GM19324 (cell line): ENCODE results near the gene CD302.
"Not testable (repeated sequence)": the region's sequence is repeated elsewhere in the genome, so short reads cannot be mapped to it uniquely, and the experiment has no call there.

Experiments used
- ATAC-seq: cut with Tn5 transposase; IDR thresholded peaks from one replicate; pipeline ENCODE4 v1.9.1; 2021; ENCODE audit warnings: mild to moderate bottlenecking, moderate library complexity; ENCODE audit not compliant: unreplicated experiment, low FRiP score

The CD302 gene

DNA sequence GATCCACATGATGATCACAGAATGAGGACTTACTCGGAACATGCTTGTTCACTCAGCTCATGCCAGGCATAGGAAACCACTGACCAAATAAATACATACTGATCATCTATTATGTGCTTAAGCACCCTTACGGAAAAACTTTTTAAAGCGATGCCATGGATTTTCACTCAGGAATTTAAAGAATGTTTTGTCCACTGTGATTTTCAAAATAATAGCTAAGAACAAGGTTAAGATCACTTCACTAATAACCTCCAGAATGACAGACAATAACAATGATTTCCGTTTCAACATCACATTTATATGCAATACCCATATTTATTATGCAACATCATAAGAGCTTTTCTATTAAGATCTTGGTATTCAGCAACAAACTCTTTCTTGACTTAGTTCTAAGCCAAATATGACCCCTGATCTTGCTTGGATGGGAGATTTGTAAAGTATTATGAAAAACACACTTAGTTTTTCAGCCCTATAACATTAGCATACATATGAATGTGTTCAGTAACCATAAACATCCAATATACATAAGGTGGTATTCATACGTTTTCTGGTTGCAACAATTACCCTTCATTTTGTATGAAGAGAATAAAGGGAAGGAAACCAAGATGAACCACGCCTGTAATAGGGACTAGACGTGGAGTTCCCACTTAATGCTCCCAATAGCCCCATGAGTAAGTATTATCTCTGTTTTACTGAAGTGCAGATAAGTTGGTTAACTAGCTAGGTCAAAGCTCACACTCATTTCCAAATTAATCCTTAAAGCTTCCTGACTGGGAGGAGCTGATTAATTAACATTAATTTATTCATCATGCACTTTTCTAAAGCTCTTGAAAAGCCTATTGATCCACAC lies 1.9 kb downstream of the CD302 start:
- no peak for ATAC-seq

DNA sequence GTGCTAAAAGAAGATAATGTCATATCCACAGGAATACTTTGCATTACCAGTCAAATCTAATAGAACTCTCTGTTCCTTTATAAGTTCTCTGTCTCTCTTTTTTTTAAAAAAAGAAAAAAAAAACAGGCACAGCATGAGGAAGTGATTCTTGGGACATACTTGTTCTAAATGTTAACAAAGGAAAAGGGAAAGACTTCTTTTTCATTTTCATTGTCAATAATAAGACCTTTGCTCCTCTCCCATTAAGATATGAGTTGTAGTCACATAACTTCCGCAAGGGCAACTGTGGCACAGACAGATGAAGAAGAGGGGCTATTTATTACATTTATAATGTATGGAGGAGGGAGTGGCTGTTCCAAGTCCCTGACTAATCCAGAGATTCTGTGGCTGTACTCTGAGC lies 4.7 kb downstream of the CD302 start:
- no peak for ATAC-seq

DNA sequence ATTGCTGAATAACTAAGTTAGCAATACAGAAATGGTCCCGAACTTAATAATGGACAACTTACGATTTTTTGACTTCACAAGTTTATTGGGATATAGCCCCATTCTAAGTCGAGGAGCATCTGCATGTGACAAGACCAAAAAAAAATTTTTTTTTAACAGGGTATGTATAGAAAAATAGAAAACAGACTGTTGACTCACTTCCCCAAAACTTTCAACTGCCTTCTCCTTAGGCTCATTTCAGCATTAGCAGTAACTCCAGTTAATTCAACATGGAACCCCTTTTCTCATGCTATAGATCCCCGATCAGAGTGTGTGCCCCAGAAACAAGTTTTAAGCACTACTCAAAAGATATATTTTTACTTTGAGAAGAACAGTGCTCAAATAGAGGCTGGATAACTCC lies 5.4 kb downstream of the CD302 start:
- ATAC-seq = no peak

DNA sequence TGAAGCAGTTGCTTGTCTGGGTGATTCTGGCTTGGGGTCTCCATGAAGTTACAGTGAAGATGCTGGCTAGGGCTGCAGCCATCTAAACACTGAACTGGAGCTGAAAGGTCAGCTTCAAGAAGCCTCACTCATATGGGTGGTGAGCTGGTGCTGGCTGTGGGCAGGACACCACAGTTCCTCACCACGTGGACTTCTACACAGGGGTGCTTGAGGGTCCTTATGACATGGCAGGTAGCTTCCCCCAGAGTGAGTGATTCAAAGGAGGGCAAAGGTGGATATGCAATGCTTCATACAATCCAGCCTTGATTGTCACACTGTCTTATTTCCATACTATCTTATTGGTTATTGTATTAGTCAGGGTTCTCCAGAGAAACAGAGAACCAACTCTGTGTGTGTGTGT lies 6.0 kb downstream of the CD302 start:
- no peak for ATAC-seq

DNA sequence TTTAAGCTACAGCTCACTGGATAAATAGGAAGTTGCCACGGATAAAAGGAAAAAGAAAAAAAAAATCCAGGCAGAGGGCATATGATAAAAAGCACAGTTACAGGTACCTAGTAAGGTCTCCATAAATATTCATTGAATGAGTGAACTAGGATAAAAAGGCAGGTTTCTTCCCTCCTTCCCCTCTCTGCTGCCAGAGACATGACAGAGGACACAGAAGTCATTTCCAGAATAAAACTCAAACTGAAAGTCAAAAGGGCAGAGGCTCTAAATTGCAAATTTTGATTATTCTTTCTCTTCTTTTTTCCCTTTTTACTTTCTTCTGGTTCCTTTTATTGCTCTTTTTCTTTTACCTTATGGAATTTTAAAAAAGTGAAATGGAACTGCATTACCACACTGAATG lies 7.7 kb downstream of the CD302 start:
- ATAC-seq = no peak

DNA sequence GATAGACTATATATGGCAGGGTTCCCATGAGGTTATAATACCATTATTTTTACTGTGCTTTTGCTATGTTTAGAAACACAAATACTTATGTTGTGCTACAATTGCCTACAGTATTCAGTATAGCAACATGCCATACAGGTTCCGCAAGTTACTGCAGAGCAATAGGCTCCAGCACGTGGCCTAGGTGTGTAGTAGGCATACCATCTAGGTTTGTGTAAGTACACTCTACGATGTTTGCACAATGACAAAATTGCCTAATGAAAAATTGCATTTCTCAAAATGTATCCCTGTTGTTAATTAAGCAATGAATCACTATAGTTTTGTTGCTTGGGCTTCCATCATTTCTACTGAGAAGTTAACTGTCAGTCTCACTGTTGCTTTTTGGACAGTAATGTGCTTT lies 9.8 kb downstream of the CD302 start:
- no peak for ATAC-seq

DNA sequence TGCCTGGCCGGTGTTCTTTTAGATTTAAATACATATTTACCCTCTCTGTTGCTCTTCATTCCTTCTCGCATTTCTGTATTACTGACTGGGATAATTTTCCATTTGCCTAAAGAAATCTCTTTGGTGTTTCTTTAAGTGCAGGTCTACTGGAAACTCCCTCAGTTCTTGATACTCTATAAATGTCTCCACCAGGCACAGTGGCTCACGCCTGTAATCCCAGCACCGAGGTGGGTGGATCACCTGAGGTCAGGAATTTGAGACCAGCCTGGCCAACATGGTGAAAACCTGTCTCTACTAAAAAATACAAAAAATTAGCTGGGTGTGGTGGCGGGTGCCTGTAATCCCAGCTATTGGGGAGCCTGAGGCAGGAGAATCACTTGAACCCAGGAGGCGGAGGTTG lies 10.4 kb downstream of the CD302 start:
- ATAC-seq = not testable (repeated sequence)

DNA sequence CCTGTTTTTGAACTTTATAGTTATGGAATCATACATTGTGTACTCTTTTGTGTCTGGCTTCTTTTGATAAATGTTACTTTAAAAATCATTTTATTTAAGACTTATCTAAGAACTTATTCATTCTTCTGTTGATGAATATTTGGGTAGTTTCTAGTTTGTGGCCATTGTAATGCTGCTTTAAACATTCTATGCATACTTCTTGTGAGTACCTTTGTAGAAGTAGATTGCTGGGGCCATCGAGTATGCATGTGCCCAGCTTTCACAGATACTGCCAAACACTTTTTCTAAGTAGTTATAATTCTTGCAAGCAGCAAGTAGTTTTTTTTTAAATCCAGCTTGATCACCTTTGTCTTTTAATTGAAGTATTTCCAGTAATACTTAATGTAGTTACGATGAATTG lies 11.1 kb downstream of the CD302 start:
- ATAC-seq = no peak

DNA sequence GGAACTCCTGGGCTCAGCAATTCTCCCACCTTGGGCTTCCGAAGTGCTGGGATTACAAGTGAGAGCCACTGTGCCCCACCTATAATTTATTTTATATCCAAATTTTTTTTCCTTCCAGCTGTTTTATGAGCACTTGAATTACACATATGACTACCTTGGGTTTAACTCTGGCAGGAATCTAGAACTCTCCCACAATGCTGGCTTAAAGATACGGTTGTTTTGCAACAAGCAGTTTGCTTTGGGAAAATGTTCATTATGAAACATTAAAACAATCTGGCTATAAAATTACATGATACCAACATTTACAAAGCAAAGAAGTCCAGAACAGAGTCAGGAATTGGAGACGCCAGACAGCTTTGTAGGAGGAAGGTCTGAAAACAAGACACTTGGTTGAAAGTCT lies 12.8 kb downstream of the CD302 start:
- no peak for ATAC-seq

DNA sequence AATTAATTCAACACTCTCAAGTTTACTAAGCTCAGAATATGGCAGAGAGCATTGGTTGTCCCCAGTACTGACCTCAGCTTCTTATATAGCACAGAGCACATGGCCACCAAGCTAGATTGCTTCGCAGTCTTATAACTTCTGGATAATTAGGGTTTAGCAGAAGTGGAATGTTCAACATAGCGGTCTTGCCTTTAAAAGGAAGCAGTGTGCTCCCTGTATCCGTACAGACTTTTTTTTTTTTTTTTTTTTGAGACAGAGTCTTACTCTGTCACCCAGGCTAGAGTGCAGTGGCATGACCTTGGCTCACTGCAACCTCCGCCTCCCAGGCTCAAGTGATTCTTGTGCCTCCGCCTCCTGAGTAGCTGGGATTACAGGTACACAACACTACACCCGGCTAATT lies 13.3 kb downstream of the CD302 start:
- not testable (repeated sequence) for ATAC-seq

DNA sequence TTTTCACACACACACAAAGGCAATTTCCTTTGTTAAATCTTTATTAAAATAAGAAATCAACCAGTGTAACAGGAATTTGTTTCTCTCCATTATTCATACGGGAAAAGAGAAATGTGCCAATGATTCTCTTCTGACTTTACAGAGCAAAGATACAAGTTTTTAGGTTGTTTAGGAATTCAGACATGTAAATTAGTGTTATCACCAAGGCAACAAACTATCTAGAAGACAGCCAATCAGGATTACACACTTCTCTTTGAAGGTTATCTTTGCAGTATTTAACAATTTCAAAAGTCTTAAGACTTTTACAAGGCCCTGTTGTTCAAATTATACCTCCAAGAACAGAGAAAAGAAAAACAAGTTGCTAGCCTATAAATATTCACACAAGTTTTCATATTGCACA lies 14.5 kb downstream of the CD302 start:
- ATAC-seq = no peak

DNA sequence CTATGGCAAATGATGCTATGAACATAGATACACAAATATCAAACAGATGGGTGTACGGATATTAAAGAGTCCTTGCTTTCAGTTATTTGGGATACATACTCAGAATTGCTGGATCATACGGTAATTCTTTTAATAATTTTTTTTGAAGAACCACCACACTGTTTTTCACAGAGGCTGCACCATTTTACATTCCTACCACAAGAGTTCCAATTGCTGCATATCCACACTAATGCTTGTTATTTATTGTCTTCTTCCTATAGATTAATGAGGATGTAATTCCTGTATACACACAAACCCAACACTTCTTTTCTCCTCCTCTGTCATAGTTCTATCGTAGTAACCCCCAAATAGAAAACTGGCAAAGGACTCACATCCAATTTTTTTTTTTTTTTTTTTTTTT lies 21.7 kb downstream of the CD302 start:
- no peak for ATAC-seq

DNA sequence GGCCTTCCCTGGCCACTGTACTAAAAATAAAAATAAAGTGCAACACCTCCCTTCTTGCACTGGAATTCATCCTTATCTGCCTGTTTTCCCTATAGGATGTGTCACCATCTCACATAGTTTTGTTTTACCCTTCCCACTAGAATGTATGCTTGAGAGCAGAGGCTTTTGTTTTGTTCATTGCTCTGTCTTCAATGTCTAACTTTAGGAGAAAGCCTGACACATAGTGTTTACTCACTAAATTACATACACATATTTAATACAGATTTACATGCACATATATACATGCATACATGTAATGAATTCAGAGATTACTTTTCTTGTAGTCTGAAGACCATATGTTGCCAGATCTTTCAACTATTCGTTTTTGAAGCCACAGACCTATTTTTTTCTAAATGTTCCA lies 23.0 kb downstream of the CD302 start:
- ATAC-seq = no peak

DNA sequence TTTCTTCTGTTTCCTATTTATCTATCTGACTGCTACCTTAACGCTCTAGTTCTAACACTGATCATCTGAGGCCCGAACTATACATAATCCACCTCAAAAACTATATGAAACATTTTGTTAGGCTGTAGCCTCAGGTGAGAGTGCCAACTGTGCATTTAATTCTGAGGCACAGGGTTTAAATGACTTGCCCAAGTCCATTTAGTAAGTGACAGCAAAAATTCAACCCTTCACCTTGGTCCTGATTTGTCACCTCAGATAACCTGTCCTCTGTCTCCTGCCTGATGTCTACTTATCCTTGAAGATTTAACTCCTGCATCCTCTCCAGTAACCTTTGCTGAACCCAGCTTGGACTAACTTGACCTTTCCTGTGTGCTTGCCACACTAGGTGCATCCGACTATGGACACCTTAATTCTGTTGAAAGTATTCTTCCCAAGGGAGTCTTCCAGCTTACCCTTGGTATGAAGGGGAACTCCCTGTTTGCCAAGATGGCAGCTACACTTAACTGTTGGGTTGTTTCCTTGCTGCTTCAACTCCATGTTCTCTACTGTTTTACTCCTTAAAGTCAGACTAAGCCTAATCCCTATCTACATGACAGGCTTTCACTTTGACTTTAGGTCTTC lies 23.5 kb downstream of the CD302 start:
- ATAC-seq = no peak

DNA sequence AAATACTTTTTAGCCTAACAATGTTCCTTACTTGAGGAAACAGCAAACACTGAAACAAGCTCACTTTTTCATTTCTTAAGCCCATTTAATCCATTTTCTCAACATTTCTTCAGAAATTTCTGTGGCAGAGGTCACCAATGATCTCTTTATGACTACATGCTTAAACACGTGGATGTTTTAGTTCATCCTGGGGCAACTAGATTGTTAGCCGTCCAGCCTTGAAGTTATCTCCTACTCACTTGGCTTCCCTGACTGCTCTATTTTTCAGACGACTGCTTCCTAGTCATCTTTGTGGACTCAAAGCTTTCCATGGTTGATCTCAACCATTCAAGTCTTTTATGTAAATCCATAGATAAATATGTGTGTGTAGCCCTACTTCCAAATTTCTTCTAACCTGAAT lies 24.1 kb downstream of the CD302 start:
- ATAC-seq = no peak

DNA sequence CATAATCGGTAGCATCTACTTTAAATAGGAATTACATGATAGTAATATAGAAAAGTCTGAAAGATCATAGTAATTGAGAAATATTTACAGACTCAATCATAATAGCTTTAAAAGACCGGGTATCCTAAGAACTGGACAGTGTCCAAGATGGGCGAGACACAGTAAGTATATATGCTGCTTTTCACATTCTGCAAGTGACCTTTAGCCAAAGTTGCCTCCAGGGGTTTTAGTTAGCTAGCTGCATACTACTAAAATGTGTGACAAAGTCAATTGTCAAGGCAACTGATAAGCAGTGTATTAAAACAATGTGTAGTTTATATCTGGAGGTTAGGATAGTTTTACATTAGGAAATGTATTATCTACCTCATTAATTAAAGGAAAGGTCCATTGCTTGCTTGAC lies 24.6 kb downstream of the CD302 start:
- ATAC-seq = no peak

DNA sequence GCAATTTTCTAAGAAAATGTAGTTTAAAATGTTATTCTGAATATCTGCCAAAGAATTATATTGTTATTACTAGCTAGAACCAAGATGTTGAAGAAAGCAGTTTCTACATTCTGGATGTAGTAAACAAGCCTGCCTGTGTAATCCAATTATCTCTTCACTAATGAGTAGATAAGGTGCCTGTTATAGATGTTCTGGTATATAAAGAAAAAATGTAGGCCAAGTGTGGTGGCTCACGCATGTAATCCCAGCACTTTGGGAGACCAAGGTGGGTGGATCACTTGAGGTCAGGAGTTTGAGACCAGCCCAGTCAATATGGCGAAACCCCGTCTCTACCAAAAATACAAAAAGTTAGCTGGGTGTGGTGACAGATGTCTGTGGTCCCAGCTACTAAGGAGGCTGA lies 28.9 kb downstream of the CD302 start:
- no peak for ATAC-seq

DNA sequence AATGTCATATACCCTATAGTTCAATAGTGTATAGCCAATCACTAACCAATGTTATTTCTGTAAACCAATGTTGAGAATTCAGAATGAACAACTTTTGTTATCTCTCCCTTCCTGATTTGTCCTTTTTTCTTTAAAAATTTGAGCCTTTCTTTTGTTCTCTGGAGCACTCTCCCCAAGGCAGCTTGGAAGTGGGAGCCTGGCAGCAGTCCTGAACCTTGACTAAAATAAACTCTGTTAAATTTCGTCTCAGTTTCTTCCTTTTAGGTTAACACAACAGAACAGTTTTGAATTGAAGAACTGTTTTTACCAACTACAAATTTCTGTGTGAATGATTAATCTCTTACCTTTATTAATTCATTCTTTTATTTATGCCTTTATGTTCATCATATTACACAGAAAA lies 35.9 kb downstream of the CD302 start:
- ATAC-seq = no peak

DNA sequence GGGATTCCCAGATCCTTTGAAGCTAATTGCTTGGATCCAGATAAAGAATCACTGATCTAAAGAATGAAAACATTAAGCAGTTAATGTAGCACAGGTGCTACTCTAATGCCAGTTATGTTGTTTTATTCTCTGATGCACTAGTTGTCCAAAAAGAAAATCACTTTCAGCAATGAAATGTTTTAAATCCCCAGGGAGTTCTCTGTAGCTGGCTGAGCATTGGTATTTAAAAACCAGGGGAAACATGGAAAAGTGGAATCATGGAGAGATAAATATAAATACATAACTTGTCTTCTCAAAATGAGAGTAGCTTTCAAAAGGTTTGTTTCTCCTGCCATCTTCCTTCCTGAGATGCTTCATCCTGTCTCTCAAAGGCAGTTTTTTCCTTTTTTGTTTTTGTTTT lies 37.7 kb downstream of the CD302 start:
- no peak for ATAC-seq

DNA sequence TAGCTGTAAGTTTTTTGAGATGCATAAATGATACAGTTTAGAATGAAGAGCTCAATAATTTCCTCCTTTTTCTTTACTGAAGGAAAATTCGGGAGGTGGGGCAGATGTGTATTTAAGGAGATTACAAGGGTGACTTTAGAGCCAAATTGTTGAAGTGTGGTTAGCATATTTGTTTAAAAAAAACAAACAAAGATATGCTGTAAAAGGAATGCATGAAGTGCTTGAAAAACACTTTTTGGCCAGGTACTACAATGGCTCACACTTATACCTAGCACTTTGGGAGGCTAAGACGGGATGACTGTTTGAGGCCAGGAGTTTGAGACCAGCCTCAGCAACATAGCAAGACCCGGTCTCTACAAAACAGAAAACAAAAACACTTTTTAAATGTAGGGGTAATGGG lies 38.4 kb downstream of the CD302 start:
- ATAC-seq = no peak

DNA sequence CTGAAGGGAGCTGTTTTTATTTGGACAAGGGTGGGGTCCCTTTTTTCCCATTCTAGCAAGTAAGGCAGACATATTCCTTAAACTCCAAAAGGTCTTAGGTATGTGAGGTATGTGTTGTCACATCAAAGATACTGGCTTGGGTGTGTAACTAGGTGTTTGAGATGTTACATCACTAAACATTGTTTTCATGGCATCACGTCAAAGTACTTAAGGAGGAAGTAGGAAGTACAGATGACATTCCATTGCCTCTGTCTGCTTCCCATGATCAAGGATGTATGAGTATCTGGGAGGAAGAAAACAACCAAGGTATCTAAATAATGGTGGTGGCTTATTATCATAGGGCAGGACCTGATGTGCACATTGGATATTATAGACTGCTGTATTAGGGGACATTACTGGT lies 39.3 kb downstream of the CD302 start:
- no peak for ATAC-seq

DNA sequence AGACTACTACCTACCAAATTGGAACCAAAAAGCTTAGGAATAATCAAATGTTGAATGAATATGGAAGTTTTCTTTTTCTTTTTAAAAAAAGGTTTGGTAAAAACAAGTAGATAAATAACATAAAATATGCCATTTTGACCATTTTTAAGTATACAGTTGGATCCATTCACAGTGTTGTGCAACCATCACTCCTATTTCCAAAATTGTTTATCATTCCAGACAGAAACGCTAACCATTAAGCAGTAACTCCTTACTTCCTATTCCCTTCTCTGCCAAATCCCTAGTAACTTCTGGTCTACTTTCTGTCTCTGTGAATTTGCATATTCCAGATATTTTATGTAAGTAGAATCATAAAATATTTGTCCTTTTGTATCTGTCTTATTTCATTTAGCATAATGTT lies 39.8 kb downstream of the CD302 start:
- no peak for ATAC-seq
